WTC11 (cell line): ENCODE data around the gene SRPX2.

Experiments used
- AFF4 ChIP-seq: sonication (generic); formaldehyde crosslinking; IDR thresholded peaks from 2 replicates; pipeline ENCODE4 v1.8.1; 2023; ENCODE audit warnings: mild to moderate bottlenecking, missing genetic modification reagents, borderline replicate concordance
- ATF6 ChIP-seq: sonication (generic); formaldehyde crosslinking; IDR thresholded peaks from 2 replicates; pipeline ENCODE4 v1.8.1; 2023; ENCODE audit warnings: mild to moderate bottlenecking, missing genetic modification reagents
- CREB1 ChIP-seq: sonication (generic); formaldehyde crosslinking; IDR thresholded peaks from 2 replicates; pipeline ENCODE4 v1.8.0; 2023; ENCODE audit warnings: mild to moderate bottlenecking, missing genetic modification reagents
- CREM ChIP-seq: sonication (generic); formaldehyde crosslinking; IDR thresholded peaks from 2 replicates; pipeline ENCODE4 v1.8.1; 2022; ENCODE audit warnings: mild to moderate bottlenecking, missing genetic modification reagents, moderate library complexity
- CTCF ChIP-seq: fragments of 200-600 bp; IDR thresholded peaks from 2 replicates; pipeline ENCODE4 v1.8.0; 2022; ENCODE audit warnings: antibody characterized with exemption
- E2F5 ChIP-seq: sonication (generic); formaldehyde crosslinking; IDR thresholded peaks from 2 replicates; pipeline ENCODE4 v1.8.1; 2022; ENCODE audit warnings: mild to moderate bottlenecking, moderate library complexity, missing genetic modification reagents
- JUN ChIP-seq: sonication (generic); formaldehyde crosslinking; IDR thresholded peaks from 2 replicates; pipeline ENCODE4 v1.8.0; 2023; ENCODE audit warnings: mild to moderate bottlenecking, missing genetic modification reagents
- NFE2L1 ChIP-seq: sonication (generic); formaldehyde crosslinking; IDR thresholded peaks from 2 replicates; pipeline ENCODE4 v1.8.1; 2023; ENCODE audit warnings: missing genetic modification reagents
- NR3C1 ChIP-seq: sonication (generic); formaldehyde crosslinking; conservative IDR thresholded peaks from 2 replicates; pipeline ENCODE4 v1.8.1; 2023; ENCODE audit warnings: low read depth, mild to moderate bottlenecking, missing genetic modification reagents
- ZNF532 ChIP-seq: fragments of 250-450 bp; sonication (Bioruptor Pico); IDR thresholded peaks from 2 replicates; pipeline ENCODE4 v1.9.0; 2021; ENCODE audit warnings: mild to moderate bottlenecking, borderline replicate concordance

GRCh38 chrX:100649550-100650356, 5.8 kb downstream of the SRPX2 start:
- TF ChIP-seq CREM (CRISPR knock-in tag) (no peak), ATF6 (CRISPR knock-in tag) (no peak), AFF4 (CRISPR knock-in tag) (no peak), NFE2L1 (CRISPR knock-in tag) (no peak), CTCF (no peak), JUN (no peak), CREB1 (CRISPR knock-in tag) (no peak), E2F5 (CRISPR knock-in tag) (no peak), NR3C1 (CRISPR knock-in tag) (no peak), ZNF532 (no peak)
